GM12892 (cell line): ENCODE results near the gene RDH14.

Experiments used
- DNase-seq: peaks from one replicate; pipeline ENCODE4 v3.0.0; 2011; ENCODE audit not compliant: insufficient read length
- FAIRE-seq: peaks from 2 replicates; lab custom pipeline; 2011; peaks lifted over from hg19 to GRCh38; lab: Jason Lieb, UNC
- POLR2A ChIP-seq: IDR thresholded peaks from 2 replicates; pipeline ENCODE4 v1.6.1; 2011; ENCODE audit warnings: low read depth, low read length, control low read depth
- POLR2AphosphoS5 ChIP-seq: IDR thresholded peaks from 2 replicates; pipeline ENCODE4 v1.6.1; 2011; ENCODE audit warnings: low read depth, low read length, control low read depth
- TAF1 ChIP-seq: IDR thresholded peaks from 2 replicates; pipeline ENCODE4 v1.6.1; 2011; ENCODE audit warnings: low read depth, mild to moderate bottlenecking, control low read depth, low read length, borderline replicate concordance

Gene RDH14

DNA sequence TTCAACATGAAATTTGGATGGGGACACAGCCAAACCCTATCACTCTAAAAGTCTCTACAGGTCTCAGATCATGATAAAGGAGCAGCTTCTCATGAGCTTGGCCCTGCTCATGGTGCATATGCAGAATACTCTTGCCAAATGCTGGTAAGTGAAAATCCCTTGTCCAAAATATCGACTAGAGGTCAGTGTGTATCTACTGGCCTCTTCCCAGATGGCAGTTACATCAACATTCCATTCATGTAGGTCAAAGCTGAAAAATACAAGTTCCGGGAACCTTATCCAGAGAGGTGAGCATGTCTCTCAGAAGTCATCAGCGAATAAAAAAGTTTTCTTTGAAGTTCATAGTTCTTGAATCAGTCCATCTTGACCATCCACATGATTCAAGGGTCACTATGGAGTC is 36.5 kb upstream of the RDH14 start:
- TF ChIP-seq TAF1: no peak
- TF ChIP-seq POLR2A: no peak
- TF ChIP-seq POLR2AphosphoS5: no peak
- no peak for FAIRE-seq
- no peak for DNase-seq

DNA sequence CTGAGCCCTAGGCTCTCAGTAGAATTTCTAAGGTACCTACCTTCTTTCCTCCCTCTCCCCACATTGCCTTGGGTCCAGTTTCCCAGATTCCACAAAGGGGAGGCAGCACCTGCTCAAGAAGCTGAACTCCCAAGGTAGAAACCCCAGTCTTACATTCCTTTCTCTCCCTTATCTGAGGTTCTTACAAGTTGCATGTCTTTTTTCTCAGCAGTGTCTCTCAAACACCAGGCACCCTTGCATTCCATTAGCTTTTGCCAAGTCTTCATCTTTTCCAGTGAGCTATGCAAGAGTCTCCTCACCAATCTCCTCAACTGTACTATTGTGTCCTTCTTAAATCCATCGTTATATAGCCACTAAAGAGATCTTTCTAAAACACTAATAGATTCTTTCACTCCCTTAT is 33.0 kb upstream of the RDH14 start:
- TF ChIP-seq POLR2A: no peak
- FAIRE-seq: no peak
- no peak for DNase-seq

DNA sequence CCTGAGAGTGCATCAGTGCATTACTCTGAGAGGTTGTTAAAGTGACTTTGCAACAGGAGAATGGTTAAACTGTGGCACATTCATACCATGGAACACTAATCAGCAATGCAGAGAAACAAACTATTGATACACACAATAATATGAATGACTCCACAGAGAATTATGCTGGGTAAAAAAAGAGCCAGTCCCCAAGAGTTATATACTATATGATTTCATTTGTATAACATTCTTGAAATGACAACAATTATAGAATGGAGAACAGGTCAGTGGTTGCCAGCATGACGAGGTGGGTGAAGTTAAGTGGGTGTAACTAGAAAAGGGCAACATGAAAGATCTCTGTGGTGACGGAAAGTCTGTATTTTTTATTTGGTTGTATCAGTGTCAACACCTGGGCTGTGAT is 31.9 kb upstream of the RDH14 start:
- DNase-seq: no peak
- FAIRE-seq: no peak
- TF ChIP-seq TAF1 (no peak), POLR2A (no peak), POLR2AphosphoS5 (no peak)

DNA sequence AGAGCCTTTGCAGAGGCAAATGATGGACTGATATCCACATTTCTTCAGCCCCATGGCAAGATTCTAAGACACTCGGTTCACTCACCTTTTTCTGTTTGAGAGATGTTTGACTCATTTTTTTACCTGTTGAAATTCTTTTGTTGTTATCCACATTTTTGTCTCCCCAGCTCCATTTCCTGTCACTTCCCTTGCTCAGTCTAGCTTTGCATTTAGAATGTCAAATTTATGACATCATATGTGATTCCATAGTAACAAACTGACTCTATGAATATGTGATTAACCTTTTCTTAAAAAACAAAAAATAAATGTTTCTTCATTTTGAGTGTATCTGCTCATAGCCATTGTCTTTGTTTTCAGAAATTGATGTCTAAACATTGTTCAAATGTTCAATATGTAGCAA is 28.9 kb upstream of the RDH14 start, which contains the start of gene NT5C1B:
Gene NT5C1B, minus strand, starts transcription at position 216 of the 400 bp plus-strand sequence. Its CDS starts 101 bp downstream, at position 115.
- DNase-seq (no peak), FAIRE-seq (no peak)
- no peak for TF ChIP-seq POLR2AphosphoS5
- TF ChIP-seq TAF1: no peak
- no peak for TF ChIP-seq POLR2A

GRCh38 chr2:18588802-18589201 is 28.3 kb upstream of the RDH14 start:
- DNase-seq (no peak), FAIRE-seq (no peak)
- TF ChIP-seq POLR2A: no peak
- no peak for TF ChIP-seq TAF1
- TF ChIP-seq POLR2AphosphoS5: no peak

DNA sequence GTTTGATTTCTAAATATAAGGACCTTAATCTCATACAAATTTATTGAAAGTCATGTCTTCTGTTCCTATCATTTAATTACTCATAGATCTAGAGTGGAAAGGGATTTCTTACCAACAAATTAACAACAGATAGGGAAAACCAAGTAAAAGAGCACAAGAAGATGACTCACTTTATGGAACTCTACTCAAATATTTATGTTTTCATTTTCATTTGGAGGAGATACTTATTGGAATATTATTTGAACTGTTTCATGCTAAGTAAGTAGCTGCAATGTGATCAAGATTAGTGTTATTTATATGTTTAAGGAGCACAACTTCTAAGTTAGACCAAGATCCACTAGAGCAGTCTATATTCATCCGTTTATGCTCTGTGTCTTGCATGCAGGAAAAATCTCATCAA is 27.6 kb upstream of the RDH14 start:
- TF ChIP-seq TAF1: no peak
- TF ChIP-seq POLR2A: no peak
- no peak for TF ChIP-seq POLR2AphosphoS5
- no peak for DNase-seq
- FAIRE-seq: no peak

GRCh38 chr2:18585526-18585925 is 25.1 kb upstream of the RDH14 start:
- DNase-seq (no peak), FAIRE-seq (no peak)
- no peak for TF ChIP-seq POLR2A
- TF ChIP-seq TAF1: no peak
- TF ChIP-seq POLR2AphosphoS5: no peak

- FAIRE-seq (no peak), DNase-seq (no peak)
- TF ChIP-seq POLR2AphosphoS5: no peak
These were observed 24.1 kb upstream of the RDH14 start for GRCh38 chr2:18584608-18584954.

GRCh38 chr2:18583905-18584607 is 23.6 kb upstream of the RDH14 start:
- TF ChIP-seq POLR2A: no peak
- TF ChIP-seq POLR2AphosphoS5: no peak
- TF ChIP-seq TAF1: no peak
- FAIRE-seq: no peak

GRCh38 chr2:18580606-18581005 is 20.2 kb upstream of the RDH14 start:
- DNase-seq (no peak), FAIRE-seq (no peak)
- TF ChIP-seq TAF1 (no peak), POLR2AphosphoS5 (no peak), POLR2A (no peak)

More at GRCh38 chr2:18583905-18584607, 23.6 kb upstream of the RDH14 start:
- DNase-seq: no peak

DNA sequence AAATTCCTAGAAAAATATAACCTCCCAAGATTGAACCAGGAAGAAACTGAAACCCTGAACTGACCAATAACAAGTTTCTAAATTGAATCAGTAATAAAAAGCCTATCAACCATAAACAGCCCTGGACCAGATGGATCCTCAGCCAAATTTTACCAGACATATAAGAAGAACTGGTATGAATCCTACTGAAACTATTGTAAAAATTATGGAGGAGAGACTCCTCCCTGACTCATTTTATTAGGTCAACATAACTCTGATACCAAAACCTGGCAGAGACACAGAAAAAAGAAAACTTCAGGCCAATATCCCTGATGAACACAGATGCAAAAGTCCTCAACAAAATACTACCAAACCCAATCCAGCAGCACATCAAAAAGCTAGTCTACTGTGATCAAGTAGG is 17.6 kb upstream of the RDH14 start:
- TF ChIP-seq TAF1 (no peak), POLR2A (no peak), POLR2AphosphoS5 (no peak)
- FAIRE-seq (no peak), DNase-seq (no peak)

- FAIRE-seq (no peak), DNase-seq (no peak)
- TF ChIP-seq POLR2AphosphoS5: no peak
- TF ChIP-seq POLR2A: no peak
- TF ChIP-seq TAF1: no peak
These were observed 5.8 kb upstream of the RDH14 start for GRCh38 chr2:18566145-18566769.

DNA sequence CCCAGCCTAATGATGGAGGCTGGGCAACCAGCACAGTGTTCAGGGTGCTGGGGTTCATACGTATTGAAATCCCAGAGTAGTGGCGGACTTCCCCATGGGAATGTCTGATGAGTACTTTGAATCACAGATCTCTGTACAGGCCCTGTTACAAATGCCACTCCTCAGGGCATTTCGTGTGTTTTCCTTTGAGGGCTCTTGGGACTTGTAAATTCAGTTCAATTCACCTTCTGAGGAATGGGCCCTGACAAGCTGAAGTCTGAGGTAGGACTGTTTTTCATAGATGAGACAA is 288 bp upstream of the RDH14 start:
- no peak for TF ChIP-seq POLR2AphosphoS5
- TF ChIP-seq POLR2A: peak; percentile 57
- DNase-seq (no peak), FAIRE-seq (no peak)

- no peak for TF ChIP-seq TAF1
- no peak for TF ChIP-seq POLR2AphosphoS5
- no peak for TF ChIP-seq POLR2A
- DNase-seq (no peak), FAIRE-seq (peak; percentile 14)
These were observed 872 bp downstream of the RDH14 start for GRCh38 chr2:18559531-18560030.
